Cardiac fibroblast (primary cell): ENCODE results near the gene RAB6D.
"Not testable (repeated sequence)": the region's sequence is repeated elsewhere in the genome, so short reads cannot be mapped to it uniquely, and the experiment has no call there.

Experiments used
- DNase-seq, 2 donors: peaks; one replicate each; pipeline versions ENCODE4 v3.0.0 to v3.0.0-alpha.2; 2010; ENCODE audit warnings: low read depth in 2 of 2
- H3K4me3 ChIP-seq, 2 donors: replicated peaks in 1 of 2; 1 replicate in 1 of 2; 2 replicates in 1 of 2; pipeline ENCODE4 v1.5.1; 2011; ENCODE audit warnings: low read depth in 2 of 2, low read length in 2 of 2, mild to moderate bottlenecking in 2 of 2, moderate library complexity in 1 of 2
- CTCF ChIP-seq: IDR thresholded peaks from one replicate; pipeline ENCODE4 v1.5.1; 2011; ENCODE audit warnings: low read depth, mild to moderate bottlenecking, low read length, inconsistent platforms

Gene RAB6D

DNA sequence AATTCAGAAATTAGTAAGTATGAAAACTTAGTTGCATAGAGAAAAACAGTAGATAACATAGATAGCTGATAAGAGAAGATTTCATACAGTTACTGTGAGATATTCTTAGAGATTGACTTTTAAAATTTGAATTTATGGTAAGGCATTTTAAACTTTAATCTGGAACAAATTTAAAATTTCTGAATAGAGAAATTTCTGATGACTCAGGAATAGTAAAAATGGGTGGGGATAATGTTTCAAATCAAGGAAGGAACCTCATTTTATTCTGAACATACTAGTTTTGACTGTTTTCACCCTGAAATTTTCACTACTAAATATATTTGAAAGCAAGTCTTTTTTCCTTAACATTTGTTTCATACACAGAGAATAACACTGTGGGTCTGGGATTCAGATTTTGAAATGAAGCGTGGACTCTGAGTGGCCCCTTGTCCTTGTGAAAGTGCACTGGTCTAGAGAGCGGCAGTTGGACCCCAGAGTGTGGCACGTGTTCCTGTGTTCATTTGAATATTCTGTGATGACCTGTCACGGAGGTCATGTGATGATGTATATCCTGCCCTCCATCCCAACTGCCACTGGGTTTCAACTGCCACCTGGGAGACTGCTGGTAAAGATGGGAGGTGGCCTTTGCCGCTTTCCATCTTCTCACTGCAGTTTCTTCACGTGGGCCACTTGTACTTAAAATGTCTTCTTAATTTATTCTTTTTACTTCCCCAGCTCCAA is 38.5 kb upstream of the RAB6D start:
- no peak overlapping the region for H3K4me3 ChIP-seq
- DNase-seq: no peak
- TF ChIP-seq CTCF: no peak

DNA sequence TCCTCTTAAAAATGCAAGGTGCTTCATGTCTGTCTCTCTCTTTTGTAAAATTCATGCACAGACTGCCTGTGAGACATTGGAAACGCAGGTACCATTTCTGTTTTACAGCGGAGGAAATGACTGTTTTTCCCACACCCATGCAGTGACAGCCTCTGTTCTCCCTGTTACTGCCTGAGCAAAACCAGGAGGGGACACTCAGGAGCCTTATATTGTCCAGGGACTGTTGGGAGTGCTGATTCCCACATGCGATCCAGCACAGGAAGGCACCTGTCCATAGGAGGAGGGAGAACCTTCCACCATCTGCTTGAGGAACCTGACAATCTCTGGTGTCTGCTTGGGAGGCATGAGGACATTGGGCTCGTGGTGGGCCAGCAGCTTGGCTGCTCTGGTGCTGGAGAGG is 36.9 kb upstream of the RAB6D start:
- no peak for DNase-seq
- H3K4me3 ChIP-seq: no peak overlapping the region
- TF ChIP-seq CTCF: no peak

DNA sequence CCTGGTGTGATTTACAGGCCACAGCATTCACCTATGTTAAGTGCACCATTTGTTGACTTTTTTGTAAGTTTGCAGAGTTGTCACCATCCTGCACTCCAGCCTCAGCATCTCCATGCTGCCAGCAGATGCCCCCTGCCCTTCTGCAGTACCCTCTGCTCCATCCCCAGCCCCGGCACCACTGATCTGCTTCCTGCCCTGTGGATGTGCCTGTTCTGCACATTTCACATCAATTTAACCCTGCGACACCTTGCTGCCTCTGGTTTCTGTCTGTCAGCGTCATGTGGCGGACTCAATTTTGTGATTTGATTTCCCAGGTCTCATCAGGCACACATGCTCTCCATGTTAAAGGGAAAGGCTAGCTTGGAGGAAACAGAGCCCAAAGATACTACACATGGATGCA is 36.5 kb upstream of the RAB6D start:
- not testable (repeated sequence) for H3K4me3 ChIP-seq, DNase-seq

GRCh38 chr2:131396209-131396608 is 32.2 kb upstream of the RAB6D start:
- DNase-seq, H3K4me3 ChIP-seq: not testable (repeated sequence)

DNA sequence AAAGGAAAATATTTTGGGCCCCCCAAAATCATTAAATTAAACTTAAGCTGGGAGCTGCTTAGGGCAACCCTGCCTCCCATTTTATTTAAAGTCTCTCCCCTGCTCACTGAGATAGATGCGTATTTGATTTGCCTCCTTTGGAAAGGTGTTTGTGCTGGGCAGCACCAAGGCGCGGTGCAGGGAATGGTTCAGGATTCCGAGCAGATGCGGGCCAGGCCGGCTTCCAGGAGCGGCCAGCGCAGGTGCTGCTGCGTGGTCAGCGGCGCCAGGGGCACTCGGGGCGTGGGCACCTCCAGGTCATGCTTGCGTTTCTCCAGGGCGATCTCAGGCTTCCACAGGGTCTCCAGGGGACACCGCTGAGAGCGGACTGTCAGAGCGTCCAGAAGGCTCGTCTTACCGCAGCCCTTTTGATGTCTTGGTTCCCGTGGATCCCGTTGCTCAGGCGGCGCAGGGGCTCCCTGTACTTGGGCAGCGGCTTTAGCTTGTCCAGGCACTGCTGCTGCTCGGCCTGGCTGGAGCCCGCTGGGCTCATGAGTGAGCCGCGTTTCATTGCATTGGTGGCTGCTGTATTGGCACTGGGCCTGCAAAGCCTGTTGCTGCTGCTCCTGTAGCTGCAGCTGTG is 31.2 kb upstream of the RAB6D start:
- peak in 1 of 2 donors; percentile 8 for DNase-seq
- H3K4me3 ChIP-seq: not testable (repeated sequence)

GRCh38 chr2:131394147-131394931 is 30.4 kb upstream of the RAB6D start:
- TF ChIP-seq CTCF: no peak
- DNase-seq: peak in 1 of 2 donors; percentile 17
- no peak overlapping the region for H3K4me3 ChIP-seq

DNA sequence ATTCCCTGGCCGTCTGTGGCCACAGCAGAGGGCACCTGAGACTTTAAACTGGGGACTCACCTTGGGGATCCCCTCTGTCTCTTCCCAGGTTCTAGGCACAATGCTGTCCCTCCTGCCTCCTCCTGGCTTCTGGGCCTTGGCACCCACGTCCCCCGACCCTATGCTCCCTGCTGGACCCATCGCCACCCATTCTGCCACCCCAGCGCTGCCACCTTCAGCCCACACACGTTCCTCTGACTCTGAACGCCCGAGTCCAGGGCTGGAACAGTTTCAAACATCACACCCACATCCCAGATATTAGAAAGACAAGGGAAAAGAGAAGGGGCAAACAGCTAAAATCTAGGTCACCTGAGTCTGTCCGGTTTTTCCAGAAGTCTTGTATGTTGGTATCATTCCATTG is 28.0 kb upstream of the RAB6D start:
- DNase-seq: not testable (repeated sequence)

GRCh38 chr2:131391471-131391870 is 27.5 kb upstream of the RAB6D start:
- not testable (repeated sequence) for H3K4me3 ChIP-seq, DNase-seq

More for the DNA sequence above, 28.0 kb upstream of the RAB6D start:
- not testable (repeated sequence) for H3K4me3 ChIP-seq

- not testable (repeated sequence) for DNase-seq, H3K4me3 ChIP-seq
Observed at GRCh38 chr2:131390495-131391130, 26.6 kb upstream of the RAB6D start.
